ENCODE measurements around the gene CHCHD6.
A peak's percentile ranks its signal among the peaks of the same experiment; 100 is the strongest.

Gene CHCHD6

DNA sequence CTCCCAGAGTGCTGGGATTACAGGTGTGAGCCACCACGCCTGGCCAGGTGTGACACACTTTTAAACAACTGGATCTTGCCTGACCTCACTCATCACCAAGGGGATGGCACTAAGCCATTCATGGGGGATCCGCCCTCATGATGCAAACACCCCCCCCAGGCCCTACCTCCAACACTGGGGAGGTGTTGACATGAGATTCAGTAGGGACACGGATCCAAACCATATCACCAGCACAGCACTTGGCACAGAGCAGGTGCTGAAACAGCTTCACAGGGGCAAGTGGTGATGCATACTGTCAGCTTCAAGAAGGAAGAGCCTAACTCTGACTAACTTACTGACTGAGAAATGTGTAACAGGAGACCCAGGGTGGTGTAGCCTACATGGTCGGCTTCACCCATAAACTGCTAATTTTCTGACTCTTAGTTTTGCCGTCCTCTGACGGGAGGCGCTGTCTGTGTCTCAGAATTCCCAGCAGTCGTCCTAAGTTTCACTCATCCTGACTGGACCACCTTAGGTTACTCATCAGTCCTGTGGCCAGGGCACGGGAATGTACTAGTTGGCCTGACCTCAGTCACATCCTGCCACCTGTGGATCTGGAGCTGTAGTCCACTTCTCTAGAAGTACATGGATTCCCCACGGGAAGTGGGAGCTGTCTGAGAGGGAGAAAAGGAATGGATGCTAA lies 197.0 kb downstream of the CHCHD6 start:
- no peak for DNase-seq

DNA sequence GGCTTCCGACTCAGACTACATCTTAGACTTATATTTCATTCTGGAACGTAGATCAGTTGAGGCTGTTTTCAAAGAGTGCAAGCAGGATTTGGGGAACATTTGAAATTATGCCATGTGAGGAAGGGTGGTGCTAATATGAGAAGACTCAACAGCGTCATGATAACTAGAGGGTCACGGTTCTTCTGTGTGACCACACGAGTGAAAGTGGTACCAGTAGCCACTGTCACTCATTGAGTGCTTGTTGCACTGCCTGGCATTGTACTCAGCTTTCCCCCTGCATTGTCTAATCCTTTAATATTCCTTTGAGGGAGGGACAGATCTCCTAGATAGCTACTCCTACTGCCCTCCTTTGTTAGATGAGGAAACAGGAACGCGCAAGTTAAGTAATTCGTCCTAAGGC lies 197.6 kb downstream of the CHCHD6 start:
- no peak for DNase-seq

DNA sequence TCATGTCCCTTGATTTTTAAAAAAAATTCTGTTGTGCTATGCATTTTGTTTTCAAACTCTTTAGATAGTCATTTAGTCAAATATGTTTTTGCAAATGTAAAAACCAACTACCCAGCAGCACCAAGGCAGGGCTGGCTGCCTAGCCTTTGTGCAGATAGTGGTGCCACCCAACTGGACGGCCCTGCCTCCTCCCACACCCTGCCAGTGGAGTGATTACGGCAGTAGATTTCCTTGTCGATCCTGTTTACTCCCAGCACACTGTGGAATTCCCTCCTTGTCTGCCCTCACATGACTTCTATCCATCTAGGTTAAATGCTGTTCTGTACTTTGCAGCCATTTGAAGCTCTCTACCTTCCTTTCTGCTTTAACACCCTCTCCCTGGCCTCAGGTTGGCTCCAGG lies 199.5 kb downstream of the CHCHD6 start:
- DNase-seq: no peak

DNA sequence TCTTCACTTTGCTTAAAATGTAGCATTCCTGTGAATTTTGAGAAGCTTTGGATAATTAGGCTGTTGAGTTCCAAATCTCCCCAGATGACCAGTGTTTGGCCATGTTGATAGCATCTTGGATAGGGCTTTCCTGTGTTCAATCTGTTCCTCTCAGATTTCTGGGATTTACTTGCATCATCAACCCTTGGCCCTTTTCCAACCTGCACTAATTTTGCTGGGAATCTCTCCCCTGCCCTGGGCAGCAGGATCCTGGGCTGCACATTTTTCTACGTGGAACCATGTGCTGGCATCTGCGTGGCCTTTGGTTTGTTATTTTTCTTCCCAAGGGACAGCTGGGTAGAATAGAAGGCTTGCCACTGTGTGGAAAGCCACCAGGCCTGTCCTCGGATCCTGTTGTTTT lies 203.5 kb downstream of the CHCHD6 start:
- DNase-seq: no peak

DNA sequence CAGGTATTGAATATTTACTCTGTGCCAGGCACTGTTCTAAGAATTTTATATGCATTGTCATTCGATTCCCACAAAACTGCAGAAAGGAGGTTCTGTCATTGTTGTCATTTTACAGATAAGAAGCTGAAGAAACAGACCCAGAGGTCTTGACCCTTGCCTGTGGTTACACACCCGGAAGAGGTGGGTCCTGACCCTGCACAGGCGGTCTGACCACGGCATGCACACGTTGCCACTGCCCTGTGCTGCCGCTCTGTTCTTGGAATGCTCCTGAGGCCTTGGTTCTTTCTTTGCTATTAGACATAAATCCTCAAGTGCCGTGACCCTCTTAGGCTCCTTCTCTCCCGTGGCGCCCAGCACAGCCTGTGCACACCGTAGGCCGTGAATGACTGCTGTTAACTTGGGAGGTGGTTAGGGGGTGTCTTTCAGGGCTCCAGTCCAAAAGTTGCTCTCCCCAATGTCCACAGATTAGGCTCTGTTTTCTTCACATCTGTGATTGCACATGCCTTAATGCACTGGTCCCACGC lies 204.8 kb downstream of the CHCHD6 start:
- DNase-seq: no peak

DNA sequence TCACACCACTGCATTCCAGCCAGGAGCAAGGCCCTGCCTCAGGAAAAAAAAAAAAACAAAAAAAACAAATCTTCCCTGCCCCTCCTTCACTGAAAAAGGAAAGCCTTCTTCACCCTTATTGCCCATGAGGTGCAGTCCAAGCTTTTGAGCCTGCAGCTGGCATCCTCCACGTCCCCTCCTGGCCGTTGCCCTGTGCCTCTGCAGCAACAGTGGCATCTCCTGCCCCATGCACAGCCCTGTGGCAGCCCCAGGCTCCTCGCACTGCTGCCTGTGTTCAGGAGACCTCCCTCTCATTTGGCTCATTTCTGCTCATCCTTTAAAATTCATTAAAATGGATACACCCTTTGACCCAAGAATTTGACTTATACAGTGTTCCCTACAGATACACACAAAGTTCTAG lies 206.2 kb downstream of the CHCHD6 start:
- DNase-seq: no peak

DNA sequence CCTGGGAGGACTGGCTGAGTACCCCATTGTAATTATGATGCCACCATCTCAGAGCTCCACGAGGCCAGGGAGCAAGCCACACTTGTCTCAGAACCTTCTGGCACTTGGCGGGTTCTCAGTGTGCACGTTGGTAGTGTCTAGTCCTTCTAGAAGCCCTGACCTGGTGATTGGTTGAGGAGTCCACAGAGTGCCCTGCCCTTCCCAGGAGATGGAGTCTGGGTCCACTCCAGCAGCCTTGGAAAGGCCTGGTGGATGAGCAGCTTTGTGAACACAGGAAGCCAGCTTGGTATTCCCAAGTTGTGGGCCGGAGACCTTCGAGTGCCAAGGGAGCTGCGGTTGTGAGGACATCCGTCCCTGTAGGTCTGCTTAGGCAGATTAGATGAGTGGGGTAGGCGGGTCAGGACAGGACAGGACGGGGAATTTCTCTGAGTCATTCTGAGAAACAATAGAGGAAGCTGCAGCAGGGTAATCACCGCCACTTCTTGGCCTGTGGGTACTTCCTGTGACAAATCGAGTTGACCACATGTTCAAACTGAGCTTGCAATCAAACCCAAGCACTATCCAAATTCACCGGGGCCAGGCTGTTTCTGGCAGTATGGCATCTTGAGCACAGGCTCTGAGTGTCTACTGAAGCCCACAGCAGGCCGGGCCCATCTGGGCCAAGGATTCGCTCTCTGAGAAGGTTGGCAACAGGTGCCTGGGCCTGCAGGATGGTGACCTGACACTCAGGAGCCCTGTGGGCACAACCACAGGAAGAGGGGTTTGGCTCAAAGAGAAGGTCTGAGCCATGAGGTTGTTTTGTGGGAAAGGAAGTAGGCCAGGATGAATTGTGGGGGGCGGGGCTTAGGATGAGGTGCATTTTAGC lies 207.4 kb downstream of the CHCHD6 start:
- peak; percentile 87 for DNase-seq

DNA sequence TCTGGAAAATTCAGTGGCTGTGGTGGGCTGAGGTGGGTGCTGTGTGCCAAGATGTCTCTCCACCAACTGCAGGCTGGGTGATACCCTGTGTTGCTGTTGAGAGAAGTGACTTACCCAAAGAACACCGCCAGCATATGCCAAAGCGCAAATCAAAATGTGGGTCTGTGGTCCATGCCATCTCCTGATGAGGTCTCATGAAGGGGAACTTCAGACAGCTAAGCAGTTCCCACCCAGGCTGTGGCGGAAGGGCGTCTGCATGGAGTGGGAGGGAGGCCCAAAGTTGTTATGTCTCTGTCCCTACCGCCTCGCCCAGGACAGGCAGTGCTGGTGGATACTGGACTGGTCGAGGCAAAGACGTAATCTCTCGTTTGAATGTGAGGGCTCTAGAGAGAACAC lies 208.0 kb downstream of the CHCHD6 start:
- DNase-seq: no peak

DNA sequence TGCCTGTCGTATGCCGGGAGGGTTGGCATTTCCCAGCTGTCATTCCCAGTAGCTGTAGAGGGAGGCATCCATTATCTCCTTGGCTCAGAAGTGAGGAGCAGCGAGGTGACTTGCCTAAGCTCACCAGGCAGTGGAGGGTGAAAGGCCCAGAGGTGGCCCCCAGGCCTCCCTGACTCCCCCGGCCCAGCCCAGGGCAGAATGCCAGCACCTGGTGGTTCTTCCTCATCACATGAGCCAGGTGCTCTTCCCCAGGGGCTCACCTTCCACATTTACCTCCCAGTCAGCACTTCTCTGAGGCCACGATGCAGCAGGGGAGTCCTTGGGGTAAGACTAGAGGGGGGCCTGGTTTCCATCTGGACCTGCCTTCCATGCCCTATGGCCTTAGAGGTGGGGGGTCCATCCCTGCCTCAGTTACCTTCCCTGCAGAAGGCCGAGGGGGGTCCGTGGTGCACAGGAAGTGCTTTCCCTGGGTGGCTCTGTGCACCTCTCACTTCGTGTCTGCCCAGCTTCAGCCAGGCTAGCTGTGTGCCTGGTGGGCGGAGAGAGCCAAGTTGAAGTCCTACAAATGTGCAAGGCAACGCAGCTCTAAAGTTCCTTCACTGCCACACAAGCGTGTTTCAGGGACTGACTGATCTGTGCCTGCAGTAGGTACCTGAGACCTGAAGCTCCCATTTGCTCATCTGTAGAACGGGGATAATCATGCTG lies 208.6 kb downstream of the CHCHD6 start:
- no peak for DNase-seq

DNA sequence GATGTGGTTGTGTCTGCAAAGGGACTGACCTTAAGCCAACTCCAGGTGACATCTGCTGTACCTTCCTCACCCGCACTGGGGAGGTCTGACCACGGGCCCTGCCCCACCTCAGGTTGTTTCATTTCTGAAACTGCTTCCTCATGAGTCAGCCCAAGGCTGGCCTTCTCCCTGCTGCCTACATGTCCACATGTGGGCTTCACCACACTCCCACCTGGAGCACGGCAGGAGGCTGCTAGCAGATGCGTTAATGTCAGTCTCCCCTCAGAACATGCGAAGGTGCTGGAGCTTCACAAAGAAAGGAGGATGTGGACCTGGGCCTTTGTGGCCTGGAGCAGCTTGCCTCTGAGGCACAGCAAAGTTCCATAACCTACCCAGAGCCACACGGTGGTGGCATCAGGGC lies 209.5 kb downstream of the CHCHD6 start:
- DNase-seq: no peak

DNA sequence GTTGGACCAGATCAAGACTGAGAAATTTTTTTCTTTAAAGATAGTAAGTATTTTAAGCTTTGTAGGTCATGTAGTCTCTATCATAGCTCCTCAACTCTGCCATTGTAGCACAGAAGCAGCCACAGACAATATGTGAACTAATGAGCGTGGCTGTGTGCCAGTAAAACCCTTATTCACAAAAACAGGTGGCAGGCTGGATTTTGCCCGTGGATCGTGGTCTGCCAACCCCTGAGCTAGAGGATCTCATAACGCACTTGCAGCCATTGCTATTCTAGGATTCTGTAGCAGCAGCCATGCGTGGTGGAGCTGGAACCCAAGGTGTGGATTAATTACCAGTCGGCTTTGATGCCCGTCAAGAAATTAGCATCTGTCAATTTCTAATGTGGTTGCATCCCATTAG lies 210.2 kb downstream of the CHCHD6 start:
- no peak for DNase-seq

DNA sequence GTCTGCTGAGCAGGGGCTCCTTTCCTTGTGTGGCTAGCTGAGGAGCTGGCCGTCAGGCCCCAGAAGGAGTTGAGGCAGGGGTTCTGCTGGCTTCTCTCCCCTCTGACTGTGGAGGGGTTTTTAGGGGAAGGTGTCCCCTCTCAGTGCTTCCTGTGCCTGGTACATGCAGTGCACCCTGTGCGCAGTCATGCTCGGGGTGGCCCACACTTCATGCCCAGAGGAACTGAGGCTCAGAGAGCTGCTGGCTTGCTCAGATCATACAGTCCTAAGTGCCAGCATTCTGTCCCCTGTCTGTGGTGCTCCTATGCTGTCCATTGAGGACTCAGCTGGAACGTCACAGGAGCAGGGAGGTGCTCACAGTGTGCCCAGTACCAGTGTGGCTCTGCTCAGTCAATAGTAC lies 211.0 kb downstream of the CHCHD6 start:
- DNase-seq: no peak

DNA sequence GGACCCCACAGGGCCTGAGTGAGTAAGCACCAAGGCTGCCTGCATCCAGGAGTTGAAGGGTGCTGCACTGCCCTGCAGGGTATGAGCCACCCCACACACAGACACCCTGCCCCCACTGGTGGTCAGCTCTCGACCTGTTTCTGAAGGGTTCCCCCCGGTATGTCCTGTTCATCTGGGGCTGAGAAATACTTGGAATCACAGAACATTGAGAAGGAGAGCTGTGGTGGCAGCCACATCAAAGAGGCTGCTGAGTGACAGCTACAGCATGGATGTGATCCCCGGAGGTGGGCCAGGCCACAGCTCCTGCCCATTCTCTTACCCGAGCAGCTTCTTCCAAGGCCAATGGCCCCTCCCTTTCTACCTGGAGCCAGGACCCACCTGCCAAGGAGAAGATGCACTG lies 212.5 kb downstream of the CHCHD6 start:
- no peak for DNase-seq

DNA sequence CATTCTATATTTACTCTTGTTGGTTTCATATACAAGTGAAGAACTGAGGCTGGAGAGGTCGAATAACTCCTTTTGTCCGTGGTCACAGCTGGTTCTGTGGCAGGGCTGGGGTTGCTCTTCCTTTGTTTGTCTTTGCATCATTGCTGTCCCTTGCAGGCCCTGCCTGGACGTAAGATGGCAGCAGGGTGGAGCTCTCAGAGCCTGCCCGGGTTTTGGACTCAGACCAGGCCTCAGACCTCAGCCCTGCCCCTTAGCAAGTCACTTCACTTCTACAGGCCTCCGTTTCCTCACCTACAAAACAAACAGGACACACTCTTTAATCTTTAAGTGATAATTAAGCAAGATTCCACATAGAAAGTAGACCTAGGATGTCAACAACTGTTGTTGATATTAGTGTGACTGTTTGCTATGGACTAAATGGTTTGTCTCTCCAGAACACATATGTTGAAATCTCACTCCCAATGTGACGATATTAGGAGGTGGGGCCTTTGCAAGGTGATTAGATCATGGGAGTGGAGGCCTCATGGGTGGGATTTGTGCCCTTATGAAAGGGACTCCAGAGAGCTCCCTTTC lies 213.3 kb downstream of the CHCHD6 start:
- DNase-seq: no peak

DNA sequence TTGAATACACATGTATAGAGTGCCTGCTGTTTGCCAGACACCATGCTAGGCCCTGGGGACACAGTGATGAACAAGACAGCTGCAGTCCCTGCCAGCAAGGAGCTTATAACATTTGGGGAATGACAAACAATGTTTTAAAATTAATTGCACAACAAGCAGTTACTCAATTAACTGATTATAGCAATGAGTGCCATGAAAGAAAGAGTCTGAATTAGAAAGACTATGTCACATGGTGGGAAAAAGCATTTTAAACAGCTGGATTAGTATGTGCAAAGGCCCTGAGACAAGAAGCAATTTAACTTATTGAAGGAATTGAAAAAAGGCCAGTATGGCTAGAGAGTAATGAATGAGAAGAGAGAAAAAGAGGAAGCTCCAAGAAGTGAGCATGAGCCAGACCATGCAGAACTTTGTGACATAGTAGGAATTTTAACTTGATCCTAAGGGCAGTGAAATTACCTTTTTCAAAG lies 214.3 kb downstream of the CHCHD6 start:
- DNase-seq: no peak

DNA sequence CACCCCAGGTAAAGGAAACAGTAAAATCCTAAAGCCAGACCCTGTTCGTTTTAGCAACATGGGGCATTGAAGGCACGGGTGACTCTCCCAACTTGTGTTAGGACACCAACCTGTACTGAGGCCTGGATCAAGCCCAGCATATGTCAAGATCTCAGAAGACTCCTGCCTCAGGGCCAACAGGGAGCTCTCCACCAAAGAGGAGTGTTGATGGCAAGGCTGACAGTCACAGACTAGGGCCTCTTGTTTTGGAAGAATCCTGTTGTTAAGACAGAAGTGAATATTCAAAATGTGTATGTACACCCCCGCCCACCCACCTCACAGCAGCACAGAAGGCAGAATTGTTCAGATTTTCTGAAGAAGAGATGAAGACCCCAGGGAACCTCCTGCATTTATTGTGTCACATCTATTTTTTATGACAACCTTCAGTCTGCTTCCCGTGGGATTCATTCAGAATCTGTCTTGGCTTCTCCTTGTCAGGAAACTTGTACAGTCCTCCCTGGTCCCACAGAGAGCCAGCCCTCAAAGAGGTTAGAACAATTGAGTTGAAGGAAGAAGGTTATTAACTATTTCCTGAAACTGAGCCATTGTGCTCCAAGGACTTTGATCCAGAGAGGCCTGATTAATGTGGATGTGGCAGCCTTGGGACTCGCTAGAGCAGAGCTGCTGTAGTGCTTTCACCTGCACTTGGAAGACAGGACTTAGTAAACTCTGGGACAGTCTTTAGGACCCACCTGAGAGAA lies 217.2 kb downstream of the CHCHD6 start:
- DNase-seq: no peak

DNA sequence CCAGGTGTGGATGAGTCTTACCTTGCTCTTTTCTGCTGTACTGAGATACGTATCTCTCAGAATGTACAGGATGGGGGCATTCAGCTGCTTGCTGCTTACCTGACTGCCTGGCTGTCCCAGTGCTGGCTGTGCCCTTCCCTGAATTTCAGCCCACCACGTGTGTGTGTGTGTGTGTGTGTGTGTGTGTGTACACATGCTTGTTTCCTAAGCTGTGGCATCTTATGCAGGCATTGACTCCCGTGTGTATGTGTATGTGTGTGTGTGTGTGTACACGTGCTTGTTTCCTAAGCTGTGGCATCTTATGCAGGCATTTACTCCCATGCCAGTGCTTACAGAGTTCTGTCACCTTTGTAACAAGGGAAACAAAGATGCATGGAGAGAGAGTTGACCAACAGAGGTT lies 218.4 kb downstream of the CHCHD6 start:
- no peak for DNase-seq

DNA sequence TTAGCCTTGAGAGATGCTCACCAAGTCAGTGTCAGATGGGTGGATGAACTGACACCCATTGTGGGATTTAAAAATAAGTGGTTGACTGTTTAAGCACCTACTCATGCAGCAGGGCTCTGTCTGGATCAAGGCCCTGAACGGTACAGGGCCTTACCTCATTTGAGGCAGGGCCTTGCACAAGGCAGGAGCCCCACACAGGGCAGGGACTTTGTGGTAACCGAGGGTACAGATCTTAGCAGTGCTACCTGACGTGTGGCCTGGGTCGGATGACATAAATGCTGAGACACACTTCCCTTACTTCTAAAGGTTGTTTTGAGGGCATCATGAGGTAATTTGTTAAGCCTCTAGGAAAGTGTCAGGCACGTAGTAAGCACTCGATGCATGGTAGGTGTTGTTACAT lies 219.4 kb downstream of the CHCHD6 start:
- DNase-seq: no peak

DNA sequence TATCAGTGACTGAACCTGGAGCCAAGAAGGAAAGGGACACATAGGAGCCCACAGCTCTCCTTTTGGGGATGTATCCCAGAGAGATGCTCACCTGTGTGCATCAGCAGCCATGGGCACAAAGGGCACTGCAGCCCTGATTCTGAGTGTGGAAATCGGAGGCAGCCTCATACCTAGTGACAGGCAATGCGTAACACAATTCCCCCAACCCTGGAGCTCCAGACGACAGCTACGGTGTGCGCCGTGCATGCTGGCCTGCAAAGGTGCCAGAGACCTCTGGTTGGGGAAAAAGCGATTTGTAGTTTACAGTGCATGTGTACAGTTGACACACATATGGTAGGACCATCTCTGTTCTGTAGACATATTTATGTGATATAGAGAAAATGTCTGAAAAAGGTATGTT lies 219.9 kb downstream of the CHCHD6 start:
- no peak for DNase-seq

DNA sequence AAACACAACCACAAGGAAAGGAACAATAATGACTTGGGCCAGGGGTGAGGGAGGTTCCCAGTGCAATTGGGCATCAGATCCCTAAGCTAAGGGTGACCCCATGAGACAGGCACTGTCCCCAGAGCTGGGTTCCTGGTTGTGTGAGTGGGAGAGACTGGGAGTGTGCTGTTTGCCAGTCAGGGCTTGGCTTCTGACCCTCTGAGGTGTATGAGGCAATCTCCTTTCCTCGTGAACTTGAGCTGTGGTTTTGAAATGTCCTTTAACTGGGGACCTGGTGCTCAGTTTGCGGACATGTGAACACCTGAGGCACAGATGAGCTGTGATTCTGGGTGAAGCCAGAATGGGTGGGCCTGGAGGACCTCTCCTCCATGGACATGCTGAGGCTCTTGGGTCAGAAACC lies 220.4 kb downstream of the CHCHD6 start:
- DNase-seq: no peak

DNA sequence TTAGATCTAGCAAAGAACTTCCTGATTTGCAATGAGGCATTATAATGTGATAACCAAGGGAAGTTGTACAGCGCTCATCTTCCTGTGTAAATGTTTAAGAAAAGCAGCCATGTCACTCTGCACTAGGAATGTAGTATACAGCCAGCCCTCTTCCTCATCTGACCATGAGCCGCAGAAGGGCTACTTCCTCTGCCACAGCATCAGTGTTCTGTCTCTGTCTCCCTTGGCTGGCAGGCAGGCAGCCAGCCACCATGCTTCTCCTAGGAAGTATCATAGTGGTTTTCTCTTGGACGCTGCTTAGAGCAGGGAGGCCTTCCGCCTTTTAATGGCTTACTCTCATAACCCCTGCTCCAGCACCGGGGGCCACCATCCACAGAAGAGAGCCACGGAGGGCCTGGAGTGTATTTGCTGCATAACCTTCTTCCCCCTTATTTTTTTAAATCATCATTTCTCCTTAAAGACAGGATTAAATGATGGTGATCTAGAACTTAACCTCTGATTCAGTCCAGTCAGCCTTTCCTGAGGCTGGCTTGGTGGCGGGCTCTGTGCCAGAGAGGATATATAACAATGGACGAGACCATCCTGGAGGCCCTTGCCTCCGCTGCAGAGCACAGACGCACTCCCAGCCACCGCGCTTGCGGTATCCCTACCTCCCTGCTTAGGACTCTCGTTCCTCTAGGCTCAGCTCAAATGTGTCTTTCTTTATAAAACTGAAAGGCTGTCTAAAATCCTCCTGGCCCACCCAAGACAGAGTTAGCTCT lies 221.6 kb downstream of the CHCHD6 start:
- no peak for DNase-seq
